IPS-15b (cell line): Measurements from ENCODE around the gene MLYCD.

ENCODE experiments used
- H3K27me3 ChIP-seq: one replicate; pipeline ENCODE4 v1.6.1; 2013; ENCODE audit warnings: low read length; ENCODE audit not compliant: control insufficient read depth, insufficient read depth
- H3K36me3 ChIP-seq: one replicate; pipeline ENCODE4 v1.6.1; 2013; ENCODE audit warnings: low read length; ENCODE audit not compliant: control insufficient read depth, insufficient read depth
- H3K4me1 ChIP-seq: one replicate; pipeline ENCODE4 v1.6.1; 2013; ENCODE audit warnings: mild to moderate bottlenecking, low read length; ENCODE audit not compliant: control insufficient read depth, insufficient read depth
- H3K4me3 ChIP-seq: one replicate; pipeline ENCODE4 v1.5.1; 2013; ENCODE audit warnings: low read depth, low read length
- H3K9ac ChIP-seq: one replicate; pipeline ENCODE4 v1.6.1; 2013; ENCODE audit warnings: low read depth, mild to moderate bottlenecking, low read length
- H3K9me3 ChIP-seq: one replicate; pipeline ENCODE4 v1.6.1; 2013; ENCODE audit warnings: mild to moderate bottlenecking, low read length; ENCODE audit not compliant: control insufficient read depth, insufficient read depth

The MLYCD gene

GRCh38 chr16:83898463-83899271, at the start of gene MLYCD:
MLYCD (plus strand) TSS chr16:83899115; CDS start chr16:83899145, 30 bp downstream.
- peak within 1 kb of the TSS; percentile 60 for H3K9ac ChIP-seq
- peaks cover 12% of the 10 kb centered on the region for H3K4me1 ChIP-seq
- H3K27me3 ChIP-seq, result peaks cover 11% of the 10 kb centered on the region

DNA sequence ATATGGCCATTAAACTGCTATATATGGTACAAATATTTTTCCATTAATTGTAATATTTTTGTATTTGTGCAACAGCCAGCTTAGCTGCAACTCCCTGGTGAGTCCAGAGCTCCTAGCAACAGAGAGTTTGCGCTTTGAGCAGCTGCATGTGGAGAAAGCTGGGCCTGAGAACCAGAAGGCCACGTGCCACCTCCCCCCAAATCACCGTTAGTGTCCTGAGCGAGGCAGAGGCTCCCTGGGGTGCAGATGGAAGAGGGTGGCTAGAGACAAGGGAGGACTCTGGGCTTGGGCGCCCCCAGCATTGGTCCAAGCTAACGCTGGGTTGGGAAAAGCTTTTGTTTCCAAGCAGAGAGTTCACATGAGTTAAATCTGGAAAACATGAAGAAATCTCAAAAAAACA, 49.5 kb upstream of the MLYCD start:
- no peaks in the 10 kb centered on the region for H3K9me3 ChIP-seq
- no peak overlapping the region for H3K9ac ChIP-seq
- no peaks in the 10 kb centered on the region for H3K36me3 ChIP-seq
- H3K4me3 ChIP-seq, result no peak overlapping the region
- peaks cover 12% of the 10 kb centered on the region for H3K4me1 ChIP-seq
- H3K27me3 ChIP-seq, result no peaks in the 10 kb centered on the region

More at GRCh38 chr16:83898463-83899271, at the start of gene MLYCD:
- Histone ChIP-seq H3K4me3 (peak within 1 kb of the TSS; percentile 85), H3K36me3 (no peaks in the 10 kb centered on the region), H3K9me3 (no peaks in the 10 kb centered on the region)

GRCh38 chr16:83850947-83851346, 48.0 kb upstream of the MLYCD start:
- Histone ChIP-seq H3K9ac (no peak overlapping the region), H3K27me3 (no peaks in the 10 kb centered on the region), H3K4me3 (no peak overlapping the region), H3K36me3 (no peaks in the 10 kb centered on the region), H3K4me1 (peaks cover 12% of the 10 kb centered on the region), H3K9me3 (no peaks in the 10 kb centered on the region)

DNA sequence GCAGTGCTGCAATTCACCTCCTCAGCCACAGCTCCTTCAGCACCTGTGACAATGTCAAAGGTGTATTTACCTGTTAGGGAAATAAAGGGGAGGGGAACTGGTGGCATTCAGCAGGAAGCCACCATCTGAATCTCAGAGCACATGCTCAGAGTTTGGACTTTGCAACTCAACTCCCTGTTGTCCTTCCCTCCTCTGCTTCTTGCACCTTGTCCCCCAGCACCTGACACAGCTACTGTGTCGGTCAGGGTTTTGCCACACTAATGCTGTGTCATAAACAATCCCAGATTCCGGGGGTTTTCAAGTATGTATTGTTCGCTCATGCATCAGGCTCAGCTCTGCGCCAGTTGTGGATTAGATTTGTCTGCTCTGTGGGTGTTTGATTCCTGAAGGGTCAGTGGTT, 47.4 kb upstream of the MLYCD start:
- Histone ChIP-seq H3K9me3 (no peaks in the 10 kb centered on the region), H3K36me3 (no peaks in the 10 kb centered on the region), H3K27me3 (no peaks in the 10 kb centered on the region), H3K4me3 (no peak overlapping the region), H3K4me1 (peaks cover 12% of the 10 kb centered on the region), H3K9ac (no peak overlapping the region)

- Histone ChIP-seq H3K4me3 (no peak overlapping the region), H3K9ac (no peak overlapping the region), H3K27me3 (no peaks in the 10 kb centered on the region), H3K36me3 (no peaks in the 10 kb centered on the region), H3K4me1 (peaks cover 12% of the 10 kb centered on the region), H3K9me3 (no peaks in the 10 kb centered on the region)
Measured at GRCh38 chr16:83852774-83853173, 46.1 kb upstream of the MLYCD start.

DNA sequence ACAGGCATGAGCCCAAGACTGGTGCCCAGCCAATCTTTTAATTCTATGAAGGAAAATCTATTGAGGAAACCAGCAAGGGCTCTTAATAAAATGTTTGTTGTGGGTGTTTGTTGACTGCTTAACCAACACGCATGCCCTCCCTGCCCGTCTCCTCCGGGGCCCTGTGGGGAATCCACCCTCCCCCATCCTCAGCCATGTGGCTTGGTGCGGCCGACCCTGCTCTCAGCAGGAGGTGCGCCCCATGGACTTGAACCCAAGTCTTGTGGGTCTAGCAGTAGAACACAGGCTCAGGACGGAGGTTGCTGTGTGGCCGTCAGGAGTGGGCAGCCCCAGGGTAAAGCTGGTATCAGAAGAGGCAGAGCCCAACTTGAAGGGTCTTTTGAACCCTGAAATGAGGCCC, 45.1 kb upstream of the MLYCD start:
- no peak overlapping the region for H3K9ac ChIP-seq
- peaks cover 9% of the 10 kb centered on the region for H3K4me1 ChIP-seq
- H3K9me3 ChIP-seq, result no peaks in the 10 kb centered on the region
- no peaks in the 10 kb centered on the region for H3K36me3 ChIP-seq
- no peak overlapping the region for H3K4me3 ChIP-seq
- no peaks in the 10 kb centered on the region for H3K27me3 ChIP-seq

GRCh38 chr16:83854420-83854819, 44.5 kb upstream of the MLYCD start:
- Histone ChIP-seq H3K9ac (no peak overlapping the region), H3K36me3 (no peaks in the 10 kb centered on the region), H3K4me3 (no peak overlapping the region), H3K9me3 (no peaks in the 10 kb centered on the region), H3K4me1 (peaks cover 4% of the 10 kb centered on the region), H3K27me3 (no peaks in the 10 kb centered on the region)

GRCh38 chr16:83856792-83857191, 42.1 kb upstream of the MLYCD start:
- no peaks in the 10 kb centered on the region for H3K36me3 ChIP-seq
- H3K27me3 ChIP-seq, result no peaks in the 10 kb centered on the region
- H3K9ac ChIP-seq, result no peak overlapping the region
- no peak overlapping the region for H3K4me3 ChIP-seq
- H3K4me1 ChIP-seq, result no peaks in the 10 kb centered on the region
- H3K9me3 ChIP-seq, result no peaks in the 10 kb centered on the region

DNA sequence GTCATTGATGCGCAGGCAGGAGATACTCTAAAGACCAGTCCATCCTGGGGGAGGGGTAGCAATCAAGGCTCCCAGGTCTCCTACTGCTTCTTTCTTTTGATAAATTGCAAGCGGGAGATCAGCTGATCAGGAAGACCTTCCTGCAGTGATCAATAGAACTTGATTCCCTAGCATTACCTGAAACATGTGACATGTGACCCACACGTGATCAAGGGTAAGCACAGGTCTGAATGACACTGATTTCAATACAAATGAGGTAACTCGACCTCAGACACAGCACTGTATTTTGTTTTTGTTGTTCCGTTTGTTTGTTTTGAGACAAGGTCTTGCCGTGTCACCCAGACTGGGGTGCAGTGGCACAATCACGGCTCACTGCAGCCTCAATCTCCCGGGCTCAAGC, 39.6 kb upstream of the MLYCD start:
- H3K9ac ChIP-seq, result no peak overlapping the region

DNA sequence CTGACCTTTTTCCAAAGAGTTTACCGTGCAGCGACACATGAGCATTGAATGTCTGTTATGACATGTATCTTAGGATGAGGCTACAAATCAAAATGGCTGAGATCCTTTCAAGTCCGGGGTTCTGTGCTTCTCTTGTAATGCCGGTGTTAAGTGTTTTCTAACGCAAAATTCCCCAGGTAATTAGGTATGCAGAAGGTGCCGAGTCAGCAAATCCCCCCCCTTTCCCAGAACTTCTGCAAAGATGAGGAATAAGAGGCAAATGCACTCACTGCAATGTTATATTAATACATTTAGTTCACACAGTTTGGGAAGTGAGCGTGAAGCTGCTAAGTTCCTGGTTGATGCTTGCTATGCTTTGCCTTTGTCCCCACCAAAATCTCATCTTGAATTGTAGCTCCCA, 36.3 kb upstream of the MLYCD start:
- Histone ChIP-seq H3K4me3 (no peak overlapping the region), H3K27me3 (no peaks in the 10 kb centered on the region), H3K36me3 (no peaks in the 10 kb centered on the region), H3K9me3 (no peaks in the 10 kb centered on the region), H3K9ac (no peak overlapping the region), H3K4me1 (no peaks in the 10 kb centered on the region)

More for the DNA sequence above, 39.6 kb upstream of the MLYCD start:
- Histone ChIP-seq H3K4me3 (no peak overlapping the region), H3K36me3 (no peaks in the 10 kb centered on the region), H3K9me3 (no peaks in the 10 kb centered on the region), H3K4me1 (no peaks in the 10 kb centered on the region), H3K27me3 (no peaks in the 10 kb centered on the region)

GRCh38 chr16:83863682-83864081, 35.2 kb upstream of the MLYCD start:
- H3K9ac ChIP-seq, result no peak overlapping the region
- H3K4me3 ChIP-seq, result no peak overlapping the region
- H3K4me1 ChIP-seq, result no peaks in the 10 kb centered on the region
- no peaks in the 10 kb centered on the region for H3K36me3 ChIP-seq
- no peaks in the 10 kb centered on the region for H3K9me3 ChIP-seq
- H3K27me3 ChIP-seq, result no peaks in the 10 kb centered on the region

- Histone ChIP-seq H3K4me1 (no peaks in the 10 kb centered on the region), H3K9me3 (no peaks in the 10 kb centered on the region), H3K4me3 (no peak overlapping the region), H3K27me3 (no peaks in the 10 kb centered on the region), H3K36me3 (no peaks in the 10 kb centered on the region), H3K9ac (no peak overlapping the region)
Measured at GRCh38 chr16:83870830-83871229, 28.1 kb upstream of the MLYCD start.
